ENCODE data around the gene SLC36A3. TPM values are rescaled to one million over a fixed set of nuclear protein-coding genes. Genes with fewer than 3 reads are reported as not detected.

The SLC36A3 gene
- total and polyA plus RNA-seq, 7 donors, result not detected

DNA sequence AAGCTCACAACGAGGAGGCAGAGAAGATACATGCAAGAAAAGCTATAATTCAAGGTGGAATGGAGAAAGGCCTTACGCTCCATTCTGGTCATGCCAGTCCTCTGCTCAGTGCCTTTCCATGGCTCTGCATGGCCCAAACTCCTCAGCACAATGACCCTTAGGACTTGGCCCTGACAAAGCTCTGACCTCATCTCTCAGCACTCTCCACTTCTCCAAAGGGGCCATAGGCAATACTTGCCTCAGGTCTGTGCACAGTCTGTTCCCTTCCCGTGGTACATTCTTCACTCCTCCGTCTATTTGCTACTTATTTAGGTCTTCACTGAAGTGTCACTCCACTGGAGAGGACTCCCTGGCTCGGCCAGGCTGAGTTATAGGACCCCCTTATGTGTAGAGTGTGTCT is 24.7 kb downstream of the SLC36A3 start:
- no peaks in the 10 kb centered on the region for H3K9me3 ChIP-seq
- no peaks in the 10 kb centered on the region for H3K27me3 ChIP-seq
- H3K4me1 ChIP-seq, result no peaks in the 10 kb centered on the region
- no peak overlapping the region for H3K4me3 ChIP-seq
- TF ChIP-seq POLR2A (IDR thresholded peaks at IDR 0.05), result no peak
- TF ChIP-seq CTCF (IDR thresholded peaks at IDR 0.05), result no peak
- no peak for TF ChIP-seq EP300 (IDR thresholded peaks at IDR 0.05)
- TF ChIP-seq POLR2AphosphoS5 (IDR thresholded peaks at IDR 0.05), result no peak
- H3K36me3 ChIP-seq, result no peaks in the 10 kb centered on the region
- DNase-seq, result no peak
- intact Hi-C loops (cut with DNase I), result no loop called here
- WGBS, 2 donors, result 72 to 77% methylated on average over 5 of the region's 5 CpGs
- no peak overlapping the region for H3K27ac ChIP-seq

DNA sequence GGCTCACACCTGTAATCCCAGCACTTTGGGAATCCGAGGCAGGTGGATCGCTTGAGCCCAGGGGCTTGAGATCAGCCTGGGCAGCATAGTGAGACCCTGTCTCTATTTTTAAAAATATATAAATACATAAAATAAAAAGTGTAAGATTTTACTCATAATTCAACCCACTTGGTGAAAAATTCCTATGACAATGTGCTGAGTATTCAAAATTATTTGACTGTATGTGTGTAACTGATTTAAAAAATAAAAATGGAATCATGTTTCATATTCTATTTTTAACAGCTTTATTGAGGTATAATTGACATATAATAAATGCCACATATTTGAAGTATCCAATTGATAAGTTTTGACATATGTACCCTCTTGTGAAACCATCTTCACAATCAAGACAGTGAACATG is 27.8 kb downstream of the SLC36A3 start:
- 95 to 98% methylated on average over 2 of the region's 2 CpGs for WGBS, 2 donors

DNA sequence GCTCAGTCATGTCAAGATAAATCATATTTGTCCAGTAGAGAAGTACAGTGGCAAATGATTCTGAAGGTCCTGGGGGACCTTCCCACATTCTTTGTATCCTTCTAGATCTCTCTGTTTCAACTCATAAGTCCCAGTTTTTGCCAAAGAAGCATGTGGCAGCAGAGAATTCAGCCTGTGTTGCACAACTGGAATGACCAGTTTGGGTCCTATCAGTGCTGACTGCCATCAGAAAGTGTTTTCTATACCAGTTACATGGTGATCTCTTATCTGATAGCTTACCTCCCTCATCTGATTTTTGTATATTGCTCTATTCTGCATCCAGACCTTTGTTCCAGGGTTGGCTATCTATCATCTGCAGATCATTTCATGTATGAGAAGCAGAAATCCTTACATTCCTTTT is 28.9 kb downstream of the SLC36A3 start:
- H3K9me3 ChIP-seq, result no peaks in the 10 kb centered on the region
- TF ChIP-seq EP300 (IDR thresholded peaks at IDR 0.05) (no peak), CTCF (IDR thresholded peaks at IDR 0.05) (no peak), POLR2A (IDR thresholded peaks at IDR 0.05) (no peak), POLR2AphosphoS5 (IDR thresholded peaks at IDR 0.05) (no peak)
- H3K4me3 ChIP-seq, result no peak overlapping the region
- DNase-seq, result no peak
- no peaks in the 10 kb centered on the region for H3K4me1 ChIP-seq
- no peaks in the 10 kb centered on the region for H3K36me3 ChIP-seq
- intact Hi-C loops (cut with DNase I), result no loop called here
- H3K27me3 ChIP-seq, result no peaks in the 10 kb centered on the region
- H3K27ac ChIP-seq, result no peak overlapping the region

More for the DNA sequence above, 27.8 kb downstream of the SLC36A3 start:
- H3K4me1 ChIP-seq, result no peaks in the 10 kb centered on the region
- no peak for TF ChIP-seq CTCF (IDR thresholded peaks at IDR 0.05)
- TF ChIP-seq EP300 (IDR thresholded peaks at IDR 0.05), result no peak
- no peak for TF ChIP-seq POLR2AphosphoS5 (IDR thresholded peaks at IDR 0.05)
- no peak for TF ChIP-seq POLR2A (IDR thresholded peaks at IDR 0.05)
- H3K27ac ChIP-seq, result no peak overlapping the region
- no peak overlapping the region for H3K4me3 ChIP-seq
- intact Hi-C loops (cut with DNase I), result no loop called here
- H3K36me3 ChIP-seq, result no peaks in the 10 kb centered on the region
- no peaks in the 10 kb centered on the region for H3K27me3 ChIP-seq
- no peaks in the 10 kb centered on the region for H3K9me3 ChIP-seq
- DNase-seq, result no peak

DNA sequence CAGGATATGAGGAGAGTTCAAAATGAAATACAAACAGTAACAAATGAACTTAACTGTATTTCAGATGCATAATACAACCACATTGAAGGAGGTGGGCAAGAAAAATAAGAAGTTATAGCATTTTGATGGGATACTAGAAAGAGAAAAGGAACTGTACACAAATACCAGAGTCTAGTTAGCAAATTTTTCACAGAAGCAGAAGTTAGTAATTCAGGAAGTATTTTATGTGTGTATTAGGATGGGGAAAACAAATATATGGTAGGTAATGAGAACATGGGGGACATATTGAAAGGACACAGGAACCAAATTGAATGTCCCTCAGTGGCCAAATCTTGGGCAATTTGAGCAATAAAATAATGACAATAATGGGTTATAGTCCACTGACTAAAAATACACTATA is 32.2 kb downstream of the SLC36A3 start:
- intact Hi-C loops (cut with DNase I), result no loop called here
- H3K27me3 ChIP-seq, result no peaks in the 10 kb centered on the region
- H3K9me3 ChIP-seq, result no peaks in the 10 kb centered on the region
- H3K4me1 ChIP-seq, result no peaks in the 10 kb centered on the region
- DNase-seq, result no peak
- H3K4me3 ChIP-seq, result no peak overlapping the region
- peaks cover 0 to 30% (median 11%) of the 10 kb centered on the region in 4 donors for H3K36me3 ChIP-seq
- no peak overlapping the region for H3K27ac ChIP-seq
- no peak for TF ChIP-seq POLR2AphosphoS5 (IDR thresholded peaks at IDR 0.05)
- no peak for TF ChIP-seq CTCF (IDR thresholded peaks at IDR 0.05)
- TF ChIP-seq EP300 (IDR thresholded peaks at IDR 0.05), result no peak
- TF ChIP-seq POLR2A (IDR thresholded peaks at IDR 0.05), result no peak

GRCh38 chr5:151270599-151270998 is 33.0 kb downstream of the SLC36A3 start:
- Histone ChIP-seq H3K27ac (no peak overlapping the region), H3K27me3 (no peaks in the 10 kb centered on the region), H3K4me3 (no peak overlapping the region), H3K36me3 (peaks cover 0 to 31% (median 11%) of the 10 kb centered on the region in 4 donors), H3K4me1 (no peaks in the 10 kb centered on the region), H3K9me3 (no peaks in the 10 kb centered on the region)
- 64 to 65% methylated on average over 1 of the region's 1 CpG for WGBS, 2 donors
- DNase-seq, result no peak
- intact Hi-C loops (cut with DNase I), result no loop called here
- TF ChIP-seq POLR2AphosphoS5 (IDR thresholded peaks at IDR 0.05) (no peak), CTCF (IDR thresholded peaks at IDR 0.05) (no peak), EP300 (IDR thresholded peaks at IDR 0.05) (no peak), POLR2A (IDR thresholded peaks at IDR 0.05) (no peak)
